ENCODE results near the gene DNAH12.

GRCh38 chr3:57402675-57403074 is 141.5 kb downstream of the DNAH12 start:
- no peak for TF ChIP-seq CTCF (IDR thresholded peaks at IDR 0.05)
- TF ChIP-seq POLR2A (IDR thresholded peaks at IDR 0.05): no peak
- no peak for TF ChIP-seq POLR2AphosphoS5 (IDR thresholded peaks at IDR 0.05)
